ENCODE measurements around the gene MTRFR.

The MTRFR gene

GRCh38 chr12:123237646-123238329, 4.6 kb downstream of the MTRFR start:
- peak; percentile 48; the same call in 2 of the 3 replicates for ATAC-seq
- TF ChIP-seq SNAI2 (CRISPR knock-in tag; IDR thresholded peaks at IDR 0.05) = no peak
- TF ChIP-seq ZNF565 (CRISPR knock-in tag; conservative IDR thresholded peaks at IDR 0.05; ENCODE audit: low read depth) = no peak
- TF ChIP-seq ZNF70 (CRISPR knock-in tag; IDR thresholded peaks at IDR 0.05) = no peak
- TF ChIP-seq, protein P1, sequence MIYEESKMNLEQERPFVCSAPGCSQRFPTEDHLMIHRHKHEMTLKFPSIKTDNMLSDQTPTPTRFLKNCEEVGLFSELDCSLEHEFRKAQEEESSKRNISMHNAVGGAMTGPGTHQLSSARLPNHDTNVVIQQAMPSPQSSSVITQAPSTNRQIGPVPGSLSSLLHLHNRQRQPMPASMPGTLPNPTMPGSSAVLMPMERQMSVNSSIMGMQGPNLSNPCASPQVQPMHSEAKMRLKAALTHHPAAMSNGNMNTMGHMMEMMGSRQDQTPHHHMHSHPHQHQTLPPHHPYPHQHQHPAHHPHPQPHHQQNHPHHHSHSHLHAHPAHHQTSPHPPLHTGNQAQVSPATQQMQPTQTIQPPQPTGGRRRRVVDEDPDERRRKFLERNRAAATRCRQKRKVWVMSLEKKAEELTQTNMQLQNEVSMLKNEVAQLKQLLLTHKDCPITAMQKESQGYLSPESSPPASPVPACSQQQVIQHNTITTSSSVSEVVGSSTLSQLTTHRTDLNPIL (CRISPR knock-in tag; IDR thresholded peaks at IDR 0.05; ENCODE audit: low read depth) = no peak
- TF ChIP-seq CSRNP3 (CRISPR knock-in tag; IDR thresholded peaks at IDR 0.05) = no peak
- TF ChIP-seq ZFP3 (CRISPR knock-in tag; IDR thresholded peaks at IDR 0.05) = no peak
- no peak for TF ChIP-seq GLIS3 (CRISPR knock-in tag; IDR thresholded peaks at IDR 0.05)
- TF ChIP-seq ZFP30 (CRISPR knock-in tag; IDR thresholded peaks at IDR 0.05) = no peak
- TF ChIP-seq ESRRG (CRISPR knock-in tag; IDR thresholded peaks at IDR 0.05) = no peak
- TF ChIP-seq CSDC2 (CRISPR knock-in tag; IDR thresholded peaks at IDR 0.05) = no peak
- no peak for TF ChIP-seq PPARA (CRISPR knock-in tag; IDR thresholded peaks at IDR 0.05; ENCODE audit: borderline replicate concordance)
- no peak for TF ChIP-seq TCF4 (CRISPR knock-in tag; IDR thresholded peaks at IDR 0.05; ENCODE audit: borderline replicate concordance)
- TF ChIP-seq RARB (CRISPR knock-in tag; IDR thresholded peaks at IDR 0.05) = no peak
- TF ChIP-seq TSHZ2 (CRISPR knock-in tag; IDR thresholded peaks at IDR 0.05) = no peak
- TF ChIP-seq, protein P2, sequence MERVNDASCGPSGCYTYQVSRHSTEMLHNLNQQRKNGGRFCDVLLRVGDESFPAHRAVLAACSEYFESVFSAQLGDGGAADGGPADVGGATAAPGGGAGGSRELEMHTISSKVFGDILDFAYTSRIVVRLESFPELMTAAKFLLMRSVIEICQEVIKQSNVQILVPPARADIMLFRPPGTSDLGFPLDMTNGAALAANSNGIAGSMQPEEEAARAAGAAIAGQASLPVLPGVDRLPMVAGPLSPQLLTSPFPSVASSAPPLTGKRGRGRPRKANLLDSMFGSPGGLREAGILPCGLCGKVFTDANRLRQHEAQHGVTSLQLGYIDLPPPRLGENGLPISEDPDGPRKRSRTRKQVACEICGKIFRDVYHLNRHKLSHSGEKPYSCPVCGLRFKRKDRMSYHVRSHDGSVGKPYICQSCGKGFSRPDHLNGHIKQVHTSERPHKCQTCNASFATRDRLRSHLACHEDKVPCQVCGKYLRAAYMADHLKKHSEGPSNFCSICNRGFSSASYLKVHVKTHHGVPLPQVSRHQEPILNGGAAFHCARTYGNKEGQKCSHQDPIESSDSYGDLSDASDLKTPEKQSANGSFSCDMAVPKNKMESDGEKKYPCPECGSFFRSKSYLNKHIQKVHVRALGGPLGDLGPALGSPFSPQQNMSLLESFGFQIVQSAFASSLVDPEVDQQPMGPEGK (CRISPR knock-in tag; IDR thresholded peaks at IDR 0.05; ENCODE audit: borderline replicate concordance) = no peak
- TF ChIP-seq, protein P3, sequence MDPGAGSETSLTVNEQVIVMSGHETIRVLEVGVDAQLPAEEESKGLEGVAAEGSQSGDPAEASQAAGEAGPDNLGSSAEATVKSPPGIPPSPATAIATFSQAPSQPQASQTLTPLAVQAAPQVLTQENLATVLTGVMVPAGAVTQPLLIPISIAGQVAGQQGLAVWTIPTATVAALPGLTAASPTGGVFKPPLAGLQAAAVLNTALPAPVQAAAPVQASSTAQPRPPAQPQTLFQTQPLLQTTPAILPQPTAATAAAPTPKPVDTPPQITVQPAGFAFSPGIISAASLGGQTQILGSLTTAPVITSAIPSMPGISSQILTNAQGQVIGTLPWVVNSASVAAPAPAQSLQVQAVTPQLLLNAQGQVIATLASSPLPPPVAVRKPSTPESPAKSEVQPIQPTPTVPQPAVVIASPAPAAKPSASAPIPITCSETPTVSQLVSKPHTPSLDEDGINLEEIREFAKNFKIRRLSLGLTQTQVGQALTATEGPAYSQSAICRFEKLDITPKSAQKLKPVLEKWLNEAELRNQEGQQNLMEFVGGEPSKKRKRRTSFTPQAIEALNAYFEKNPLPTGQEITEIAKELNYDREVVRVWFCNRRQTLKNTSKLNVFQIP (CRISPR knock-in tag; IDR thresholded peaks at IDR 0.05; ENCODE audit: borderline replicate concordance, low read depth) = no peak
- TF ChIP-seq ZNF8 (CRISPR knock-in tag; IDR thresholded peaks at IDR 0.05) = no peak
- no peak for TF ChIP-seq TOX (CRISPR knock-in tag; IDR thresholded peaks at IDR 0.05; ENCODE audit: borderline replicate concordance)
- TF ChIP-seq ARNTL (CRISPR knock-in tag; IDR thresholded peaks at IDR 0.05; ENCODE audit: borderline replicate concordance, low read depth) = no peak
- TF ChIP-seq ZC3H10 (CRISPR knock-in tag; IDR thresholded peaks at IDR 0.05) = no peak

GRCh38 chr12:123238330-123238682, 5.1 kb downstream of the MTRFR start:
- ATAC-seq = no peak; the same call in 2 of the 3 replicates
- TF ChIP-seq OSR1 (CRISPR knock-in tag; IDR thresholded peaks at IDR 0.05) (no peak), ZFP3 (CRISPR knock-in tag; IDR thresholded peaks at IDR 0.05) (no peak), TCF4 (CRISPR knock-in tag; IDR thresholded peaks at IDR 0.05; ENCODE audit: borderline replicate concordance) (no peak), GLIS3 (CRISPR knock-in tag; IDR thresholded peaks at IDR 0.05) (no peak), PPARA (CRISPR knock-in tag; IDR thresholded peaks at IDR 0.05; ENCODE audit: borderline replicate concordance) (no peak), CSDC2 (CRISPR knock-in tag; IDR thresholded peaks at IDR 0.05) (no peak), ZNF70 (CRISPR knock-in tag; IDR thresholded peaks at IDR 0.05) (no peak), ARNTL (CRISPR knock-in tag; IDR thresholded peaks at IDR 0.05; ENCODE audit: borderline replicate concordance, low read depth) (no peak), BACH2 (CRISPR knock-in tag; IDR thresholded peaks at IDR 0.05; ENCODE audit: borderline replicate concordance) (no peak)
- TF ChIP-seq, protein P2 (CRISPR knock-in tag; IDR thresholded peaks at IDR 0.05; ENCODE audit: borderline replicate concordance) = no peak

All from SK-N-SH treated with all-trans-retinoic acid at 6 μM for 48 hours (cell line).